Measurements from ENCODE around the gene TBCA.

TBCA gene

DNA sequence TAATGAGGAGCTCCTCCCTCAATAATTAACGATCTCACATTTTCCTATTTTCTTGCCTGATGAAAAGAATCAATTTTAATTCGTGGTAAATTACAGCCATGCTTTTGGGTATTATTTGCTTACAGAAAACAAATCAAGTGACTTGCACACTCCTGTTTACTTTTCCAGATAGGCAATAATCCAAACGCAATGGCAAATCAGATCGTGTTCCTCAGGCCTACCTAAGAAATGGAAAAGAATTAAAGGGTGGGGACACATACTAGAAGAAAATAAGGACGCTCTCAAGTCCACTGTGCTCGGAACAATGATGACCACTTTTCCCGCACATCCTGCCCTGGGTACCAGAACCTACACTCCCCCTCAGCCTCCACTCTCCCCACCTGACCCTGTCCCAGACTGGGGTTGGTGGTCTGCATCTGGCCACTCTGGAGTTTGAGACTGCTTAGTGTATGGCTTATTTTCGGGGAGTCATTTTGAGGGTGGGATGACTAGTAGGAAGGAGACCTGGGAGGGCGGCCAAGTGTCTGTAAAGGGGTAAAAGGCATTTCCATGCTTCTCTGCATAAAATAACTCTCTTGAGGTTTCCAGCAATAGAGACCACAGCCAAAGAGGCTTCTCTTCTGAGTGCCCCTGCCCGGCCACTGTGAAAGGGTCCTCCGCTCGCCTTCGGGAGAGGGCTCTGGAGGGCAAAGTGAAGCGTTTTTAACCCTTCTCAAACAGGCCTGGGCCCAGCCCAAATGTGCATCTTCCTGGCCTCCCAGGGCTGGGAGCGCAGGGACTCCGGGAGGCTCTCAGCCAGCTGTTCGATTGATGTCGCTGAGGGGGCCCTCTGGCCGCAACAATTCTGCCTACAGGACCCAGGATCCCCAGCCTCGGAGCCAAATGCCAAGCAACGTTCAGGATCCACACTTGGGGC lies 133.1 kb downstream of the TBCA start:
- DNase-seq (ENCODE audit: low spot score): no peak

DNA sequence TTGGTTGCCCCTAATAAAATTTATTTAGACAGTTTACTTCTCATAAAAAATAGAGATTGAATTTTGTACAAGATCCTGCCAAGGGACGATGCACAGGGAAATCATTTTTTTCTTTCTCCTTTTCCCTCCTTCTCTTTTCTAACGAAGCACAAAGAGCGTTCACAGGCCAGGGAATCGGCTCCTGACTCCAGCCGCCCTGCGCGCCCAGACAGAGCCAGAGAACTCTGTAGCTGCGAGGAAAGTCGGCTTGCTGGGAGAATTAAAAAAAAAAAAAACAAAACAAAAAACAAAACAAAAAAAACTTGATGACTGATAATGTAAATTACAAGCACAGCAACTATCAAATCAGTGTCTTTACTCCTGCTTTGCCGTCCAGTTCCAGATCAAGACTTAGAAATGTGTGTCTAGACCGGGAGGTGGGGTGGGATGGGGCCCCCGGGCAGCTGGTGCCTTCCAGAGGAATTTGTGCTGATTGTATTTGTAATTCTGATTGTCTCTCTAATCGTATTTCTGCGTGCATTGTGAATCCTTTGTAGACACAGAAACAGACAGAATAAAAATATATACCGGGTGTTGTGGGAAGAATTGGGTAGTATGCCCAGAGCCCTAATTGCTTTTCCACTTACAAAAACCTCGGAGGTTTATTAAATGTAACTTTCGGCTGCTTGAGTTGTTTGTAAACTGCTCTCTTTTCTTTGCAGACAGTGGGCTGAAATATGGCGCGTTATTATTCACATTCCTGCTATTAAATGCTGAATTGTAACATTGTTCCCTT lies 134.0 kb downstream of the TBCA start:
- DNase-seq (ENCODE audit: low spot score): no peak

DNA sequence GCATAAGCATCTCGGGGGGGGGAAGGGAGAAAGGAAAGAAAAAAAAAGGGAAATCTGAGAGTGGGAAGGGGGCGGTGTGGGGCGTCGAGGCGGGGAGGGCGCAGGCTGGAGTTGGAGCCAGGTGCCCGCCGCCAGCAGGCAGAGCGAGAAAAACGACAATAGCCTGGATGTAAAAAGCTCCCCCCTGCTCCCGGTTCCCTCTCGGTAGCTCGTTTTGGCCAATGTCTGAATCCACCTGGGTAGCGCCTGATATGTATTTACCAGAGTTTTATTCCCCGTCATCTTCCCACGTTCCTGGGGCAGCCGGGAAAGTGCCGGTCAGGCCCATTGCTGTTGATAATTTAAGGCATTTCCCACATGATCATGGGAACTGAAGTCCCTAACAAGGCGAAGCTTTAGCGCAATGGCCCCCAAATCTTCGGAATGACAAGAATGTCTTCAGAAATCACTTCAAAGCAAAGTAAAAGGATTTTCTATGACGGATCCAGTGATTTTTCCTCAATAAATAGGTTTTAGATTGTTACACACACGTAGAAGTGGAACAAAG lies 134.7 kb downstream of the TBCA start:
- no peak for DNase-seq (ENCODE audit: low spot score)

Data from CD4-positive, alpha-beta T cell treated with Interleukin-6 at 100 ng/mL for 8 hours (primary cell).